Endothelial cell (in vitro differentiated cells): ENCODE measurements around the gene ZMIZ1. TPM values are rescaled to one million over a fixed set of nuclear protein-coding genes. Genes with fewer than 3 reads are reported as not detected.

ENCODE experiments used
- DNase-seq: peaks from one replicate; pipeline ENCODE4 v3.0.0; 2021; ENCODE audit warnings: low spot score
- H3K27ac Mint-ChIP-seq: one replicate; pipeline ENCODE4 v1.8.0; 2021; ENCODE audit warnings: mixed read lengths, inconsistent platforms; ENCODE audit not compliant: unreplicated experiment
- H3K27me3 Mint-ChIP-seq: one replicate; pipeline ENCODE4 v1.8.0; 2021; ENCODE audit warnings: mild to moderate bottlenecking, moderate library complexity, mixed read lengths, inconsistent platforms; ENCODE audit not compliant: unreplicated experiment
- H3K36me3 Mint-ChIP-seq: one replicate; pipeline ENCODE4 v1.8.0; 2021; ENCODE audit warnings: mild to moderate bottlenecking, low read depth, mixed read lengths, inconsistent platforms; ENCODE audit not compliant: unreplicated experiment
- H3K4me1 Mint-ChIP-seq: one replicate; pipeline ENCODE4 v1.8.0; 2021; ENCODE audit warnings: mild to moderate bottlenecking, mixed read lengths, inconsistent platforms; ENCODE audit not compliant: unreplicated experiment
- H3K4me3 Mint-ChIP-seq: one replicate; pipeline ENCODE4 v1.8.0; 2021; ENCODE audit warnings: mild to moderate bottlenecking, mixed read lengths, inconsistent platforms; ENCODE audit not compliant: unreplicated experiment
- H3K9me3 Mint-ChIP-seq: one replicate; pipeline ENCODE4 v1.8.0; 2021; ENCODE audit warnings: mixed read lengths, inconsistent platforms; ENCODE audit not compliant: unreplicated experiment
- total RNA-seq: library from RNA; stranded (reverse); fragmentation: NEBNext Ultra II Directional; extraction: Animal tissue kit (Norgen Biotek cat#: 25700); gene quantifications from one replicate; pipeline ENCODE4 v1.2.1, GENCODE V29; 2021; ENCODE audit not compliant: unreplicated experiment
- TF ChIP-seq, protein P1 (sequence below): fragments of 200-600 bp; sonication (generic); IDR thresholded peaks from one replicate; pipeline ENCODE4 v1.5.0; 2021; ENCODE audit warnings: antibody characterized with exemption; ENCODE audit not compliant: unreplicated experiment

Gene ZMIZ1
- total RNA-seq, 1 donor from 2014 or later = 102 TPM

- H3K27ac Mint-ChIP-seq = no peak overlapping the region
- no peak overlapping the region for H3K4me3 Mint-ChIP-seq
- H3K9me3 Mint-ChIP-seq = no peaks in the 10 kb centered on the region
- H3K4me1 Mint-ChIP-seq = no peaks in the 10 kb centered on the region
- H3K27me3 Mint-ChIP-seq = no peaks in the 10 kb centered on the region
- H3K36me3 Mint-ChIP-seq = no peaks in the 10 kb centered on the region
- TF ChIP-seq, protein P1, sequence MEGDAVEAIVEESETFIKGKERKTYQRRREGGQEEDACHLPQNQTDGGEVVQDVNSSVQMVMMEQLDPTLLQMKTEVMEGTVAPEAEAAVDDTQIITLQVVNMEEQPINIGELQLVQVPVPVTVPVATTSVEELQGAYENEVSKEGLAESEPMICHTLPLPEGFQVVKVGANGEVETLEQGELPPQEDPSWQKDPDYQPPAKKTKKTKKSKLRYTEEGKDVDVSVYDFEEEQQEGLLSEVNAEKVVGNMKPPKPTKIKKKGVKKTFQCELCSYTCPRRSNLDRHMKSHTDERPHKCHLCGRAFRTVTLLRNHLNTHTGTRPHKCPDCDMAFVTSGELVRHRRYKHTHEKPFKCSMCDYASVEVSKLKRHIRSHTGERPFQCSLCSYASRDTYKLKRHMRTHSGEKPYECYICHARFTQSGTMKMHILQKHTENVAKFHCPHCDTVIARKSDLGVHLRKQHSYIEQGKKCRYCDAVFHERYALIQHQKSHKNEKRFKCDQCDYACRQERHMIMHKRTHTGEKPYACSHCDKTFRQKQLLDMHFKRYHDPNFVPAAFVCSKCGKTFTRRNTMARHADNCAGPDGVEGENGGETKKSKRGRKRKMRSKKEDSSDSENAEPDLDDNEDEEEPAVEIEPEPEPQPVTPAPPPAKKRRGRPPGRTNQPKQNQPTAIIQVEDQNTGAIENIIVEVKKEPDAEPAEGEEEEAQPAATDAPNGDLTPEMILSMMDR = no peak
- DNase-seq = no peak
Measured at GRCh38 chr10:79038841-79039201, 29.9 kb upstream of the ZMIZ1 start.

GRCh38 chr10:79042639-79043411, 25.9 kb upstream of the ZMIZ1 start:
- Mint-ChIP-seq H3K27ac (no peak overlapping the region), H3K9me3 (no peaks in the 10 kb centered on the region), H3K4me1 (peaks cover 10% of the 10 kb centered on the region), H3K27me3 (no peaks in the 10 kb centered on the region), H3K4me3 (no peak overlapping the region), H3K36me3 (no peaks in the 10 kb centered on the region)
- DNase-seq = no peak
- TF ChIP-seq, protein P1 = no peak

- peaks cover 1% of the 10 kb centered on the region for H3K27me3 Mint-ChIP-seq
- H3K4me1 Mint-ChIP-seq = peaks cover 17% of the 10 kb centered on the region
- TF ChIP-seq, protein P1 = no peak
- H3K27ac Mint-ChIP-seq = no peak overlapping the region
- no peak for DNase-seq
- no peak overlapping the region for H3K4me3 Mint-ChIP-seq
- H3K36me3 Mint-ChIP-seq = no peaks in the 10 kb centered on the region
- H3K9me3 Mint-ChIP-seq = no peaks in the 10 kb centered on the region
Measured at GRCh38 chr10:79044036-79044632, 24.6 kb upstream of the ZMIZ1 start.

DNA sequence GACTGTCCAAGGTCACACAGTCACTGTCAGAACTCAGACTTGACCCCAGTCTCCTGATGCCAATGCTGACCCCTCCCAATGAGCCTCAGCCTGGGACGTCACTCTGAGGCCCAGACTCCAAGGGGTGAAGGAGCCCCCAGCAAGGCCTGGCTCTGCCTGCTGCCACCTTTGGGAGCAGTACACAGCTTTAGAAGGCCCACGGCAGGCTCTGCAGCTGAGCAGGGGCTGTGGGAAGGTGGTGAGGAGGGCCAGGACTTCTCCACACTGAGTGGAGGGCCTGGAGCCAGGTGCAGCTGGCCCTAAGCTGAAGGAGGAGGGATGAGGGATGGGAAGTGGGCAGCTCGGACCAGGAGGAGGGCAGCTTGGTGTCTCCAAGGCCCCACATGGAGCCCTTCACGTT, 23.9 kb upstream of the ZMIZ1 start:
- Mint-ChIP-seq H3K4me1 (peaks cover 21% of the 10 kb centered on the region), H3K27ac (no peak overlapping the region), H3K4me3 (no peak overlapping the region), H3K9me3 (no peaks in the 10 kb centered on the region), H3K36me3 (no peaks in the 10 kb centered on the region), H3K27me3 (peaks cover 1% of the 10 kb centered on the region)
- TF ChIP-seq, protein P1 = no peak
- no peak for DNase-seq

- DNase-seq = no peak
- Mint-ChIP-seq H3K27ac (no peak overlapping the region), H3K36me3 (no peaks in the 10 kb centered on the region), H3K27me3 (peaks cover 3% of the 10 kb centered on the region), H3K4me3 (no peak overlapping the region), H3K4me1 (peaks cover 28% of the 10 kb centered on the region), H3K9me3 (no peaks in the 10 kb centered on the region)
- TF ChIP-seq, protein P1 = no peak
Measured at GRCh38 chr10:79045566-79046175, 23.1 kb upstream of the ZMIZ1 start.
